H1 (cell line): ENCODE results near the gene SLC5A9. TPM values are rescaled to one million over a fixed set of nuclear protein-coding genes. Genes with fewer than 3 reads are reported as not detected.

ENCODE experiments used
- CTCF ChIA-PET: fragments of 300-600 bp; sonication (Branson Sonifier 250); formaldehyde crosslinking; loops from one replicate; lab custom pipeline; 2021; ENCODE audit not compliant: partially characterized antibody; lab: Charles Lee
- POLR2A ChIA-PET: fragments of 300-600 bp; sonication (Branson Sonifier 250); formaldehyde crosslinking; loops from one replicate; lab custom pipeline; 2021; ENCODE audit warnings: inconsistent platforms; ENCODE audit not compliant: partially characterized antibody; lab: Charles Lee
- DNase-seq, 2 experiments: peaks; one replicate each; pipeline versions ENCODE4 v3.0.0 to v3.0.0-alpha.2; 2010 to 2022; ENCODE audit warnings: low spot score in 2 of 2, low read depth in 1 of 2, mixed read lengths in 1 of 2
- FAIRE-seq: peaks from 2 replicates; lab custom pipeline; 2011; peaks lifted over from hg19 to GRCh38; lab: Jason Lieb, UNC
- H2AFZ ChIP-seq: 2 replicates; pipeline ENCODE4 v1.8.1; 2012; ENCODE audit warnings: low read length, inconsistent platforms
- H2AK5ac ChIP-seq: 2 replicates; pipeline ENCODE4 v1.6.1; 2013; ENCODE audit warnings: low read depth, low read length
- H2BK120ac ChIP-seq: replicated peaks from 2 replicates; pipeline ENCODE3; 2013; ENCODE audit warnings: low read depth, low read length, inconsistent platforms
- H2BK12ac ChIP-seq: 2 replicates; pipeline ENCODE4 v1.6.1; 2013; ENCODE audit warnings: low read depth, low read length
- H2BK15ac ChIP-seq: 2 replicates; pipeline ENCODE4 v1.6.1; 2013; ENCODE audit warnings: low read length
- H2BK20ac ChIP-seq: 2 replicates; pipeline ENCODE4 v1.6.1; 2013; ENCODE audit warnings: low read length
- H2BK5ac ChIP-seq: 2 replicates; pipeline ENCODE4 v1.6.1; 2013; ENCODE audit warnings: low read depth, low read length
- H3K14ac ChIP-seq: 2 replicates; pipeline ENCODE4 v1.6.1; 2013; ENCODE audit warnings: inconsistent platforms; ENCODE audit not compliant: insufficient read length
- H3K18ac ChIP-seq: 2 replicates; pipeline ENCODE4 v1.6.1; 2013; ENCODE audit warnings: low read length; ENCODE audit errors: extremely low read depth
- H3K23ac ChIP-seq: 2 replicates; pipeline ENCODE4 v1.6.1; 2013; ENCODE audit warnings: inconsistent platforms; ENCODE audit not compliant: insufficient read length
- H3K23me2 ChIP-seq: 2 replicates; pipeline ENCODE4 v1.6.1; 2013; ENCODE audit warnings: low read depth, low read length
- H3K27ac ChIP-seq: 2 replicates; pipeline ENCODE4 v1.6.1; 2011; ENCODE audit warnings: low read depth, low read length, inconsistent platforms
- H3K27me3 ChIP-seq, 4 experiments: replicated peaks in 1 of 4; 1 replicate in 1 of 4; 2 replicates in 3 of 4; pipeline versions ENCODE4 v1.6.1 to v1.8.1; 2011 to 2013; ENCODE audit warnings: low read length in 3 of 4, mild to moderate bottlenecking in 3 of 4, inconsistent platforms in 2 of 4, mixed read lengths in 2 of 4, moderate library complexity in 1 of 4; ENCODE audit not compliant: control insufficient read depth in 3 of 4, insufficient read depth in 3 of 4; ENCODE audit errors: extremely low read depth in 1 of 4
- H3K36me3 ChIP-seq, 4 experiments: 2 replicates each; pipeline versions ENCODE4 v1.6.1 to v1.8.1; 2011 to 2013; ENCODE audit warnings: mild to moderate bottlenecking in 4 of 4, low read length in 3 of 4, moderate library complexity in 2 of 4, control low read depth in 1 of 4, inconsistent platforms in 1 of 4; ENCODE audit not compliant: insufficient read depth in 4 of 4, control insufficient read depth in 2 of 4
- H3K4ac ChIP-seq: replicated peaks from 2 replicates; pipeline ENCODE3; 2013; ENCODE audit warnings: low read length, low read depth, mixed read lengths, inconsistent platforms; ENCODE audit not compliant: insufficient read length
- H3K4me1 ChIP-seq, 4 experiments: replicated peaks in 1 of 4; 1 replicate in 1 of 4; 2 replicates in 3 of 4; pipeline versions ENCODE4 v1.6.1 to v1.8.1; 2011 to 2013; ENCODE audit warnings: low read length in 3 of 4, inconsistent platforms in 2 of 4, mixed read lengths in 1 of 4; ENCODE audit not compliant: insufficient read depth in 4 of 4, control insufficient read depth in 3 of 4
- H3K4me2 ChIP-seq, 2 experiments: 2 replicates each; pipeline versions ENCODE4 v1.6.1 to v1.8.1; 2011 to 2013; ENCODE audit warnings: low read depth in 2 of 2, low read length in 2 of 2, control low read depth in 1 of 2, inconsistent platforms in 1 of 2, mild to moderate bottlenecking in 1 of 2; ENCODE audit not compliant: insufficient read depth in 1 of 2
- H3K4me3 ChIP-seq, 4 experiments: fragments of 200-600, 300-600 bp in 1 of 4; sonication (generic), shearing (Covaris generic), sonication (Bioruptor Twin) in 1 of 4; 2 replicates each; pipeline versions ENCODE4 v1.5.1 to v1.8.1; 2011 to 2016; ENCODE audit warnings: low read length in 4 of 4, low read depth in 3 of 4, control low read depth in 2 of 4, inconsistent platforms in 2 of 4, mild to moderate bottlenecking in 2 of 4, mixed read lengths in 1 of 4, moderate library complexity in 1 of 4; ENCODE audit not compliant: insufficient read depth in 2 of 4; ENCODE audit errors: extremely low read depth in 1 of 4
- H3K56ac ChIP-seq: replicated peaks from 2 replicates; pipeline ENCODE3; 2013; ENCODE audit warnings: low read depth, mild to moderate bottlenecking, mixed read lengths, low read length, inconsistent platforms; ENCODE audit not compliant: insufficient read length
- H3K79me1 ChIP-seq: 2 replicates; pipeline ENCODE4 v1.6.1; 2013; ENCODE audit warnings: low read depth, low read length, control low read depth
- H3K79me2 ChIP-seq, 2 experiments: 2 replicates each; pipeline versions ENCODE4 v1.6.1 to v1.8.1; 2012 to 2013; ENCODE audit warnings: low read length in 2 of 2, mild to moderate bottlenecking in 2 of 2, inconsistent platforms in 1 of 2; ENCODE audit not compliant: insufficient read depth in 2 of 2, control insufficient read depth in 1 of 2
- H3K9ac ChIP-seq, 4 experiments: replicated peaks in 1 of 4; 1 replicate in 1 of 4; 2 replicates in 3 of 4; pipeline versions ENCODE4 v1.6.1 to v1.8.1; 2011 to 2013; ENCODE audit warnings: low read depth in 3 of 4, low read length in 3 of 4, control low read depth in 2 of 4, mild to moderate bottlenecking in 2 of 4, moderate library complexity in 2 of 4, inconsistent platforms in 1 of 4; ENCODE audit errors: extremely low read depth in 1 of 4
- H3K9me3 ChIP-seq, 2 experiments: 2 replicates each; pipeline versions ENCODE4 v1.6.1 to v1.8.1; 2012 to 2013; ENCODE audit warnings: mild to moderate bottlenecking in 2 of 2, moderate library complexity in 2 of 2, control low read depth in 1 of 2, inconsistent platforms in 1 of 2, low read depth in 1 of 2, low read length in 1 of 2, mixed read lengths in 1 of 2; ENCODE audit not compliant: insufficient read depth in 2 of 2
- H4K20me1 ChIP-seq, 2 experiments: replicated peaks in 1 of 2; 2 replicates each; pipeline versions ENCODE3 to v1.8.1; 2011 to 2013; ENCODE audit warnings: inconsistent platforms in 2 of 2, low read length in 2 of 2, mild to moderate bottlenecking in 1 of 2; ENCODE audit not compliant: insufficient read depth in 2 of 2, control insufficient read depth in 1 of 2
- H4K5ac ChIP-seq: 2 replicates; pipeline ENCODE4 v1.6.1; 2013; ENCODE audit warnings: low read length, low read depth, mixed read lengths, inconsistent platforms; ENCODE audit not compliant: insufficient read length
- H4K8ac ChIP-seq: 2 replicates; pipeline ENCODE4 v1.8.0; 2013; ENCODE audit warnings: mild to moderate bottlenecking, moderate library complexity, low read length, inconsistent platforms; ENCODE audit not compliant: insufficient read depth; ENCODE audit errors: extremely low read depth
- H4K91ac ChIP-seq: replicated peaks from 2 replicates; pipeline ENCODE3; 2013; ENCODE audit warnings: low read length, mixed read lengths, inconsistent platforms; ENCODE audit not compliant: insufficient read length
- CBX5 ChIP-seq: fragments of 300-800, 300-1000 bp; sonication (generic); IDR thresholded peaks from 2 replicates; pipeline ENCODE4 v1.7.1; 2016; ENCODE audit warnings: antibody characterized with exemption, low read length, low read depth
- CTBP2 ChIP-seq: IDR thresholded peaks from 2 replicates; pipeline ENCODE4 v1.7.0; 2011; ENCODE audit warnings: borderline replicate concordance, mild to moderate bottlenecking, moderate library complexity, mixed read lengths, low read length; ENCODE audit not compliant: insufficient read depth, insufficient read length
- EP300 ChIP-seq, 2 experiments: IDR thresholded peaks; 1 replicate in 1 of 2; 2 replicates in 1 of 2; pipeline ENCODE4 v1.6.1; 2011 to 2012; ENCODE audit warnings: low read depth in 2 of 2, low read length in 2 of 2, mild to moderate bottlenecking in 2 of 2, borderline replicate concordance in 1 of 2, inconsistent platforms in 1 of 2, moderate library complexity in 1 of 2
- JUND ChIP-seq: IDR thresholded peaks from 2 replicates; pipeline ENCODE4 v1.6.1; 2011; ENCODE audit warnings: mild to moderate bottlenecking, improper control_type of control experiment, low read length
- MAFK ChIP-seq: IDR thresholded peaks from 2 replicates; pipeline ENCODE4 v1.6.1; 2012; ENCODE audit warnings: low read depth, mild to moderate bottlenecking, improper control_type of control experiment, low read length
- MAX ChIP-seq: IDR thresholded peaks from 2 replicates; pipeline ENCODE4 v1.6.1; 2012; ENCODE audit warnings: inconsistent platforms
- NRF1 ChIP-seq: IDR thresholded peaks from 2 replicates; pipeline ENCODE4 v1.6.1; 2011; ENCODE audit warnings: mild to moderate bottlenecking, low read depth, low read length, improper control_type of control experiment
- POLR2AphosphoS5 ChIP-seq: IDR thresholded peaks from 2 replicates; pipeline ENCODE4 v1.6.1; 2011; ENCODE audit warnings: low read depth, low read length
- RBBP5 ChIP-seq: IDR thresholded peaks from 2 replicates; pipeline ENCODE4 v1.7.1; 2012; ENCODE audit warnings: low read depth, mild to moderate bottlenecking, inconsistent platforms, low read length, moderate library complexity, borderline replicate concordance
- RFX5 ChIP-seq: IDR thresholded peaks from 2 replicates; pipeline ENCODE4 v1.6.1; 2011; ENCODE audit warnings: low read depth, low read length, improper control_type of control experiment, borderline replicate concordance
- RNF2 ChIP-seq: fragments of 200-900, 300-1000 bp; sonication (generic); IDR thresholded peaks from 2 replicates; pipeline ENCODE4 v1.7.1; 2016; ENCODE audit warnings: borderline replicate concordance, low read depth, mild to moderate bottlenecking, antibody characterized with exemption, low read length; ENCODE audit not compliant: poor library complexity, severe bottlenecking; ENCODE audit errors: missing control alignments
- TEAD4 ChIP-seq: IDR thresholded peaks from 2 replicates; pipeline ENCODE4 v1.6.1; 2012; ENCODE audit warnings: low read depth, low read length, inconsistent platforms, mixed read lengths
- WGBS, 2 experiments: shearing (Covaris generic) in 1 of 2; methylation state at CpG; one replicate each; pipeline versions ENCODE4 v1.1.6 to v1.1.7; 2013 to 2015; ENCODE audit warnings: low lambda C conversion rate in 2 of 2, mixed read lengths in 2 of 2, inconsistent platforms in 1 of 2, low coverage in 1 of 2, missing lambda C conversion rate in 1 of 2; ENCODE audit not compliant: insufficient replicate concordance in 2 of 2, insufficient coverage in 1 of 2, insufficient read length in 1 of 2; ENCODE audit errors: extremely low coverage in 1 of 2, missing lambda C conversion rate in 1 of 2; 5-methylcytosine and 5-hydroxymethylcytosine counted together
- polyA plus RNA-seq, 7 experiments: library from polyadenylated mRNA; depleted of rRNA in 3 of 7; stranded (reverse) in 5 of 7; unstranded in 2 of 7; fragments of >200 nt in 5 of 7; fragments of 200-250 nt in 2 of 7; gene quantifications; 1 replicate in 5 of 7; 2 replicates in 1 of 7; 4 replicates in 1 of 7; pipeline versions ENCODE4 v1.2.1 to v1.2.3, GENCODE V29; 2011 to 2013; ENCODE audit warnings: missing spikeins in 2 of 7, mixed read lengths in 2 of 7
- total RNA-seq: library from RNA; stranded (reverse); fragmentation: NEBNext Ultra II Directional; extraction: Animal tissue kit (Norgen Biotek cat#: 25700); gene quantifications from 2 replicates; pipeline ENCODE4 v1.2.1, GENCODE V29; 2021

SLC5A9 gene
- total and polyA plus RNA-seq, 2 of the 8 experiments (the other 6 are each of a cell fraction or from before 2014, with no cell fraction given), result 0.03 TPM; not detected in 1

DNA sequence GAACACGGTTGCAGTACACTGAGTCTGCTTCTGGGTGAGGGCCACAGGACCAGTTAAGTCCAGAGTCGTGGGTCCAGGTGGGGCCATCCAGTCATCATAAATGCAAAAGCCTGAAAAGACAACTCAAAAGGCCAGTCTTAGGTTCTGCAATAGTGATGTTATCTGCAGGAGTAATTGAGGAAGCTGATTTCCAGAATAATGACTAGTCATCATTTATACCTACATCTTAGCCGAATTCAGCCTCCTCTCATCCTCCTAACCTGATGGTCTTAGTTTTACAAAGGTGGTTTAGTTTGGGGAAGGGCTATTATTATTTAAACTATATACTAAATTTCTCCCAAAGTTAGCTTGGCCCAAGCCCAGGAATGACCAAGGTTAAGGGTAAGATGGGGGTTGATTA is 23.5 kb upstream of the SLC5A9 start:
- Histone ChIP-seq H4K20me1 (no peaks in the 10 kb centered on the region), H4K5ac (no peak overlapping the region), H3K14ac (no peak overlapping the region), H3K23me2 (no peaks in the 10 kb centered on the region), H2BK15ac (no peak overlapping the region), H3K27ac (no peak overlapping the region), H3K56ac (no peak overlapping the region), H3K9ac (no peak overlapping the region), H3K36me3 (no peaks in the 10 kb centered on the region), H3K4me3 (no peak overlapping the region), H3K27me3 (no peaks in the 10 kb centered on the region), H3K18ac (no peak overlapping the region), H4K8ac (no peak overlapping the region), H2AK5ac (no peak overlapping the region), H3K79me1 (no peaks in the 10 kb centered on the region), H3K4me2 (no peak overlapping the region), H3K9me3 (no peaks in the 10 kb centered on the region), H3K79me2 (no peaks in the 10 kb centered on the region), H2BK12ac (no peak overlapping the region), H2BK20ac (no peak overlapping the region), H2BK5ac (no peak overlapping the region), H3K23ac (no peak overlapping the region), H2BK120ac (no peak overlapping the region), H2AFZ (no peak overlapping the region), H4K91ac (no peak overlapping the region), H3K4ac (no peak overlapping the region), H3K4me1 (no peaks in the 10 kb centered on the region)
- WGBS, 2 experiments, result 89% methylated on average over 3 of the region's 3 CpGs; no CpG with 5 or more reads in 1 of the 2 experiments
- CTCF ChIA-PET, result interaction anchor here (0.9 to 8.2 kb wide), 5 partner anchors 38 to 137 kb away, joined by 3 to 121 read pairs (median 6); no protein-coding TSS in a partner anchor
- FAIRE-seq (no peak), DNase-seq (no peak)
- POLR2A ChIA-PET, result no interaction called here
- TF ChIP-seq EP300 (IDR thresholded peaks at IDR 0.05; ENCODE audit: borderline replicate concordance in 1 of 2, low read depth in 2 of 2, low read length in 2 of 2), result no peak
- no peak for TF ChIP-seq MAFK
- TF ChIP-seq NRF1, result no peak
- no peak for TF ChIP-seq POLR2AphosphoS5
- TF ChIP-seq JUND, result no peak
- no peak for TF ChIP-seq RBBP5
- no peak for TF ChIP-seq RNF2
- no peak for TF ChIP-seq RFX5
- TF ChIP-seq CBX5, result no peak
- TF ChIP-seq MAX, result no peak
- no peak for TF ChIP-seq TEAD4
- no peak for TF ChIP-seq CTBP2
